ENCODE data around the gene MYBPH.

The MYBPH gene

GRCh38 chr1:203204756-203205155 lies 29.1 kb upstream of the MYBPH start:
- TF ChIP-seq EZH2phosphoT487 (IDR thresholded peaks at IDR 0.05; ENCODE audit: low read length) (no peak), EZH2 (optimal IDR thresholded peaks at IDR 0.05; ENCODE audit: low read depth, low read length) (no peak), CTCF (IDR thresholded peaks at IDR 0.05; ENCODE audit: low read length) (no peak)
- Histone ChIP-seq H3K9ac (ENCODE audit: low read length) (no peak overlapping the region), H3K36me3 (replicated peaks; ENCODE audit: insufficient read depth, low read length) (no peaks in the 10 kb centered on the region), H4K20me1 (ENCODE audit: insufficient read depth, low read length) (no peaks in the 10 kb centered on the region), H3K27me3 (replicated peaks; ENCODE audit: insufficient read depth, low read length) (no peaks in the 10 kb centered on the region), H3K9me2 (replicated peaks; ENCODE audit: insufficient read depth, low read length) (no peaks in the 10 kb centered on the region), H3K4me1 (ENCODE audit: low read length) (peaks cover 5% of the 10 kb centered on the region; the same call in 1 of the 2 replicates), H3K27ac (ENCODE audit: low read length) (no peak overlapping the region), H3K4me2 (ENCODE audit: low read depth, low read length) (no peak overlapping the region), H3K79me2 (ENCODE audit: low read length) (no peaks in the 10 kb centered on the region), H3K9me3 (replicated peaks; ENCODE audit: insufficient read depth, low read length) (no peaks in the 10 kb centered on the region), H3K4me3 (ENCODE audit: low read length) (no peak overlapping the region), H3F3A (ENCODE audit: insufficient read depth, low read length) (no peaks in the 10 kb centered on the region), H2AFZ (ENCODE audit: low read length) (no peak overlapping the region)
- DNase-seq, result no peak

- H3K27ac ChIP-seq (ENCODE audit: low read length), result no peak overlapping the region
- no peak for DNase-seq
- no peaks in the 10 kb centered on the region for H4K20me1 ChIP-seq (ENCODE audit: insufficient read depth, low read length)
- TF ChIP-seq CTCF (IDR thresholded peaks at IDR 0.05; ENCODE audit: low read length) (no peak), EZH2phosphoT487 (IDR thresholded peaks at IDR 0.05; ENCODE audit: low read length) (no peak)
- H2AFZ ChIP-seq (ENCODE audit: low read length), result no peak overlapping the region
- no peak overlapping the region for H3K9ac ChIP-seq (ENCODE audit: low read length)
- H3K9me2 ChIP-seq (replicated peaks; ENCODE audit: insufficient read depth, low read length), result no peaks in the 10 kb centered on the region
- H3K36me3 ChIP-seq (replicated peaks; ENCODE audit: insufficient read depth, low read length), result no peaks in the 10 kb centered on the region
- H3K9me3 ChIP-seq (replicated peaks; ENCODE audit: insufficient read depth, low read length), result no peaks in the 10 kb centered on the region
- H3K4me3 ChIP-seq (ENCODE audit: low read length), result no peak overlapping the region
- H3K27me3 ChIP-seq (replicated peaks; ENCODE audit: insufficient read depth, low read length), result no peaks in the 10 kb centered on the region
- H3K79me2 ChIP-seq (ENCODE audit: low read length), result no peaks in the 10 kb centered on the region
- peaks cover 5% of the 10 kb centered on the region; the same call in 1 of the 2 replicates for H3K4me1 ChIP-seq (ENCODE audit: low read length)
- no peak overlapping the region for H3K4me2 ChIP-seq (ENCODE audit: low read depth, low read length)
- no peaks in the 10 kb centered on the region for H3F3A ChIP-seq (ENCODE audit: insufficient read depth, low read length)
These were observed 27.0 kb upstream of the MYBPH start for GRCh38 chr1:203202431-203203245.

GRCh38 chr1:203201516-203202205 lies 26.0 kb upstream of the MYBPH start:
- Histone ChIP-seq H3K27me3 (replicated peaks; ENCODE audit: insufficient read depth, low read length) (no peaks in the 10 kb centered on the region), H3K4me2 (ENCODE audit: low read depth, low read length) (no peak overlapping the region), H3K9ac (ENCODE audit: low read length) (no peak overlapping the region), H2AFZ (ENCODE audit: low read length) (no peak overlapping the region), H3K9me3 (replicated peaks; ENCODE audit: insufficient read depth, low read length) (no peaks in the 10 kb centered on the region), H3K27ac (ENCODE audit: low read length) (no peak overlapping the region), H3F3A (ENCODE audit: insufficient read depth, low read length) (no peaks in the 10 kb centered on the region), H3K79me2 (ENCODE audit: low read length) (no peaks in the 10 kb centered on the region), H3K4me1 (ENCODE audit: low read length) (peaks cover 5% of the 10 kb centered on the region; the same call in 1 of the 2 replicates), H3K9me2 (replicated peaks; ENCODE audit: insufficient read depth, low read length) (no peaks in the 10 kb centered on the region), H4K20me1 (ENCODE audit: insufficient read depth, low read length) (no peaks in the 10 kb centered on the region), H3K36me3 (replicated peaks; ENCODE audit: insufficient read depth, low read length) (no peaks in the 10 kb centered on the region), H3K4me3 (ENCODE audit: low read length) (no peak overlapping the region)
- no peak for DNase-seq
- no peak for TF ChIP-seq EZH2phosphoT487 (IDR thresholded peaks at IDR 0.05; ENCODE audit: low read length)

Measured in MM.1S (cell line).